H1 (cell line): ENCODE data around the gene SGK2. TPM values are rescaled to one million over a fixed set of nuclear protein-coding genes. Genes with fewer than 3 reads are reported as not detected.

Experiments used
- CHD7 ChIP-seq: fragments of 300-600 bp; sonication (generic); IDR thresholded peaks from 2 replicates; pipeline ENCODE4 v1.7.1; 2012; ENCODE audit warnings: low read length, moderate library complexity, mild to moderate bottlenecking, inconsistent platforms; ENCODE audit not compliant: insufficient replicate concordance
- RBBP5 ChIP-seq: IDR thresholded peaks from 2 replicates; pipeline ENCODE4 v1.7.1; 2012; ENCODE audit warnings: low read depth, mild to moderate bottlenecking, inconsistent platforms, low read length, moderate library complexity, borderline replicate concordance
- polyA plus RNA-seq, 7 experiments: library from polyadenylated mRNA; depleted of rRNA in 3 of 7; stranded (reverse) in 5 of 7; unstranded in 2 of 7; fragments of >200 nt in 5 of 7; fragments of 200-250 nt in 2 of 7; gene quantifications; 1 replicate in 5 of 7; 2 replicates in 1 of 7; 4 replicates in 1 of 7; pipeline versions ENCODE4 v1.2.1 to v1.2.3, GENCODE V29; 2011 to 2013; ENCODE audit warnings: missing spikeins in 2 of 7, mixed read lengths in 2 of 7
- total RNA-seq: library from RNA; stranded (reverse); fragmentation: NEBNext Ultra II Directional; extraction: Animal tissue kit (Norgen Biotek cat#: 25700); gene quantifications from 2 replicates; pipeline ENCODE4 v1.2.1, GENCODE V29; 2021

SGK2 gene
- total and polyA plus RNA-seq, 2 of the 8 experiments (the other 6 are each of a cell fraction or from before 2014, with no cell fraction given): 0.21 TPM; not detected in 1

DNA sequence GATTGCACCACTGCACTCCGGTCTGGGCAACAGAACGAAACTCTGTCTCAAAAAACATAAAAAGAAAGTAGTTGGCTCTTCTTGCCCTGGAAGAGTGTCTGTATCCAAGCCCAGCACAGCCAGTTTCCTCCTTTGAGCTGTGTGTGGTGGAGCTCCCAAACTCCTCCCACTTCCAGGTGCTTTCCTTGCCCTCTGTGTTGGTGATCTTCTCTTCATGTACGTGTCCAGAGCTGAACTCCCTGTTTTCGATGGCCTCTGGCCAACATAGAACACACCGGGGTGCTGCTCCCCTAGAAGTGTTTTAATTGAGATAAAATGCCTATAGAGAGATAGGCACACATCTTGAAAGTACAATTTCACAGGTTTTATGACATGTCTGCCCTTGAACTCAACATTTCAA is 16.7 kb upstream of the SGK2 start (continued):
- no peak for TF ChIP-seq CHD7
- TF ChIP-seq RBBP5: no peak
